ENCODE results near the gene BCR. TPM values are rescaled to one million over a fixed set of nuclear protein-coding genes. Genes with fewer than 3 reads are reported as not detected.

Gene BCR
- total and polyA plus RNA-seq, 2 of the 13 experiments (the other 11 are each of a cell fraction or from before 2014, with no cell fraction given): 19.9 to 33.6 TPM

GRCh38 chr22:23142546-23143105 is 37.7 kb upstream of the BCR start:
- Histone ChIP-seq H3K4me3 (replicated peaks in 1 of 3; ENCODE audit: insufficient read depth in 1 of 3, low read depth in 2 of 3, low read length in 3 of 3) (peak overlapping the region; percentile 25 to 74 (median 46); a peak in 4 of 6 replicates), H3K4me1 (ENCODE audit: insufficient read depth, low read length) (peaks cover 73% of the 10 kb centered on the region), H2AFZ (ENCODE audit: low read length) (no peak overlapping the region), H3K27me3 (ENCODE audit: control insufficient read depth in 1 of 2, insufficient read depth in 2 of 2, low read length in 2 of 2) (no peaks in the 10 kb centered on the region), H3K4me2 (ENCODE audit: low read depth, low read length) (peak overlapping the region; percentile 92), H4K20me1 (ENCODE audit: insufficient read depth, low read length) (no peaks in the 10 kb centered on the region), H3K79me2 (ENCODE audit: insufficient read depth, low read length) (no peaks in the 10 kb centered on the region), H3K27ac (ENCODE audit: extremely low read length, insufficient read depth, low read length) (peak overlapping the region; percentile 92), H3K9me3 (ENCODE audit: low read length) (no peaks in the 10 kb centered on the region), H3K9ac (ENCODE audit: insufficient read depth, low read depth, low read length) (peak overlapping the region; percentile 78), H3K36me3 (replicated peaks in 1 of 2; ENCODE audit: control insufficient read depth in 1 of 2, insufficient read depth in 2 of 2, low read length in 2 of 2) (no peaks in the 10 kb centered on the region)
- DNase-seq (ENCODE audit: low spot score) (no peak), FAIRE-seq (no peak), ATAC-seq (no peak; the same call in 2 of the 3 replicates)
- 40% methylated on average over 7 of the region's 9 CpGs for WGBS (ENCODE audit: low lambda C conversion rate)
- ChIA-PET POLR2A (interaction anchor here (0.9 to 1.4 kb wide), 6 partner anchors 8 to 68 kb away, joined by 3 to 9 read pairs (median 4); no protein-coding TSS in a partner anchor), CTCF (ENCODE audit: low intra/inter-chr PET ratio, low total read pairs) (no interaction called here)
- TSS peak; percentile 70 for BruUV-seq (replicated peaks)
- in situ Hi-C loops (cut with HindIII; ENCODE audit: extremely low pct_ligation_motif_present, low pct_unique_long_range_greater_than_20kb) (no loop called here), intact Hi-C loops (cut with micrococcal nuclease; ENCODE audit: unreplicated experiment) (no loop called here)
- TF ChIP-seq ZFP91 (CRISPR knock-in tag; IDR thresholded peaks at IDR 0.05; ENCODE audit: borderline replicate concordance): peak; percentile 27; the same call in 1 of the 2 replicates
- TF ChIP-seq SSRP1 (CRISPR knock-in tag; IDR thresholded peaks at IDR 0.05): 0 out of 2 replicates have a peak, but pooled peaks have one; percentile 29
- TF ChIP-seq ZMYM2 (CRISPR knock-in tag; IDR thresholded peaks at IDR 0.05): peak; percentile 76; the same call in 1 of the 2 replicates
- TF ChIP-seq MAX (IDR thresholded peaks at IDR 0.05): peak; percentile 16; the same call in 1 of the 2 replicates
- TF ChIP-seq NAIF1 (CRISPR knock-in tag; IDR thresholded peaks at IDR 0.05; ENCODE audit: borderline replicate concordance): no peak
- peak; percentile 52; the same call in 1 of the 2 replicates for TF ChIP-seq KDM5B (CRISPR knock-in tag; IDR thresholded peaks at IDR 0.05; ENCODE audit: borderline replicate concordance)
- TF ChIP-seq ZBTB38 (CRISPR knock-in tag; IDR thresholded peaks at IDR 0.05): peak; percentile 44; the same call in 1 of the 2 replicates
- TF ChIP-seq ZNF652 (CRISPR knock-in tag; IDR thresholded peaks at IDR 0.05; ENCODE audit: borderline replicate concordance, low read depth): peak; percentile 89
- TF ChIP-seq AHDC1 (CRISPR knock-in tag; IDR thresholded peaks at IDR 0.05; ENCODE audit: borderline replicate concordance): peak; percentile 44; the same call in 1 of the 2 replicates
- TF ChIP-seq SNAPC4 (CRISPR knock-in tag; IDR thresholded peaks at IDR 0.05): 0 out of 2 replicates have a peak, but pooled peaks have one; percentile 8
- peak; percentile 81 for TF ChIP-seq ADNP (CRISPR knock-in tag; IDR thresholded peaks at IDR 0.05)
